ENCODE measurements around the gene UBE2J2.
"Not testable (repeated sequence)": the region's sequence is repeated elsewhere in the genome, so short reads cannot be mapped to it uniquely, and the experiment has no call there.

The UBE2J2 gene

DNA sequence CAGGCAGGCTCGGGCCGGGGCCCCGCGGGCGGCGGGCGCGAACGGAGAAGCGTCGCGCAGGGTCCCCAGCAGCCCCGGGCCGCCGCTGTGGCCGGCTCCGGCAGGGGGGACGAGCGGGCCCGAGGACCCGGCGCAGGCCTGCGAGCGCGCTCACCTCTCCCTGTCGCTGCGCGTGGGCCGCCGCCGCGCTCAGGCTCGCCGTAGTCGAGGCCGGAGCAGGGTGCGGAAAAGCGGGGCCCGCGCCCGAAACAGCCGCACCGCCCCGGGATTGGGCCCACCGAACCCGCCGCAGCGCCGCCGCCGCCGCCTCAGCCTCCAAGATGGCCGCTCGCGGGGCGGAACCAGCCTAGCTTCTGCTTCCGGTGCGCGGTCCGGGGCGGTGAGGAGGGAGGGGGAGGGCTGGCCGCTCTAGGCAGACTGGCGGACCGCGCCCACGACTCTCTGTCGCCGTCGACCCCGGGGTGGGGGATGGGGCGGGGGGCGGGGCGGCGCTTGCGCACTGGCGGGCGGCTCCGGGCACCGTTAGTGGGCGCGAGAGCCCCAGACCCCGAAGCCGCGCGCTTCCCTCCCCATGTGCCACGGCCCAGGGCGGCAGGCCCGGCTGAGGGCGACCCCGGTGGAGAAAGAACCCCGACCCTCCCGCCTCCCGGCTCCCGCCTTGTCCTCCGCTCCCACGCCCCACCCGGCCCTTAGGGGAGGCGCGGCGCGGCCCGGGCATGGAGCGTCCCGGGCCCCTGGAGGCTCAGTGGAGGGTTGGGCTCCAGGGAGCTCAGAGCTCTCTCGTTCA lies at the start of gene UBE2J2:
Gene UBE2J2, minus strand, starts transcription at position 343 of the 787 bp plus-strand sequence. CDS start 5,862 bp downstream, outside the sequence.
- DNase-seq (ENCODE audit: low spot score), result peak; percentile 91

DNA sequence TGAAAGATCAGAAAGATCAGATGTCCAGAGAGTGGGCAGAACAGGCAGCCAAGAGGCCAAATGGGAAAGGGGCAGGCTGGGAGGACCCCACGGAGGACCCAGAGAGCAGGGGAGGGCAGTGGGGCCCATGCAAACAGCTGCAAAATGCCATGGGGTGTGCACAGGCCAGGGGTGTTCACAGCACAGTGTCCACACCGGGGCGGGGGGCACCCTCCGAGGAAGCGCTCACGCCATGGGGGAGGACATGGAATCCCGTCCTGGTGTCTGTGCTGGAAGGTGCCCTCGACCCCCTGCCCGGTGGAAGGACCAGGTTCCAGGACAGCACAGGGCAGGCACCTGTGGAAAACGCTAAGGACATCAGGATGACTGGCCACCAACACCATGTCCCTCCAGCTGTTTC lies 49.3 kb upstream of the UBE2J2 start:
- no peak for DNase-seq (ENCODE audit: low spot score)

DNA sequence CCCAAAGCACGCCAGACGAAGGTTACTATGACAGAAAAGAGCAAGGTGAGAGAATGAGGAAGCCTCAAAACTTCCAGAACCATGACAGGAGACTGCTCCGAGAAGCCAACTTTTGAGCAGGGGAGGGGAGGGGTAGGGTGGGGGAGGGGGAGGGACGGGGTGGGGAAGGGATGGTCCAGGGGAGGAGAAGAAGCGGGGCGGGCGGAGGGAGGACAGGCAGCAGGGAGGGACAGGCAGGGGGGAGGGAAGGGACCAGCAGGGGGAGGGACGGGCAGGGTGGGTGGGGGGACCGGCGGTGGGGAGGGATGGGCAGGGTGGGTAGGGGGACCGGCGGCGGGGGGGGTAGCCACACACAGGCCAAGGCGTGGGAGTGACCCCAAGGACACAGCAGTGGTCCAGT lies 48.8 kb upstream of the UBE2J2 start:
- no peak for DNase-seq (ENCODE audit: low spot score)

DNA sequence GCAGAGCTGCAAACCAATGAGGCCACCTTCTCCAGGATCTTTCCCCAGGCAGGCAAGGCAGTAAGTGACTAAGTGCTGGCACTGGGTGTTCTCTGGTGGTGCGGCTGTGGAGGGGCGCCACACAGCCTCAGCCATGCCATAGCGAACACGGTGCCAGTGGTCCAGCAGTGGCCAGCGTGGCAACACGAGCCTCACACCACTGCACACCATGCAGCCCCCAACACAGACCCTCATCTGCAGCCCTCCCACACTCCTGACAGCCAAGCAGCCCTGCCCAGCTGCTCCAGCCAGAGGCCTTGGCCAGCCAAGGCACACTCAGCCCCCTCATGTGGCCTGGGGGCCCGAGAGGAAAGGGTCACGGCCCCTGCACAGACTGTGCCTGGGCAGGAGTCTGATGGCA lies 47.8 kb upstream of the UBE2J2 start:
- DNase-seq (ENCODE audit: low spot score), result no peak

DNA sequence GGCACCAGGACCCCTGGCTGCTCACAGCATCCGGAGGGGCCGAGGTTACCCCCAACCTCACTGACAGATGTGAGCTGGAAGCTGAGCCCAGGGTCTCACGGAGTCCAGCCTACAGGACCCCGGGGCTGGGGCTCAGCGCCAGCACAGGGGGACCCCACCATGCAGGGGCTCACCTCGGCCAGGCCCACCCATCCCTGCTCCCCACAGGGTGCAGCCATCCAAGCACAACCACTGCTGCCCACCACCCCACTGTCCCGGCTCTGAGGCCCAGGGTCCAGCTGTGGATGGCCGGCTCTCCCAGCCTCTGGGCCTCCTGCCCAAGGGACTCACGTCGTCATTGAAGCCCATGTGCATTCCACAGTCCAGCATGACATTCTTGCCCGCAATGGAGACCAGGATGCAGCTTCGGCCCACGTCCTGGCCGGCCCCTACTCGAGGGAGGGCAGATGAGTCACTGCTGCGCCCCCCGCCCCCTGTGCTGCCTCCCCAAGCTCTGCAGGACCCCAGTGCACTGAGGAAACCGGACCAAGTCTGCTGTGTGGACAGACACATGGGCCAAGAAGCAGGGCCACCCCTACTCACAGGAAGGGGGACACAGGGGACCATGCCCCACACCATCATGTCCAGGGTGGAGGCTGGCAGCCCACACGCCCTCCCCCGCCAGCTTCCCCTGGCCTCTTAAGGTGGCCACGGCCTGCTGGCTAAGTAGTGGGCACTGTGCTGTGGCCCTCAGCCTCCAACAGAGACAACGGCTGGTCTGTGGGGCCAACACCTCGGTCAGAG lies 47.2 kb upstream of the UBE2J2 start:
- no peak for DNase-seq (ENCODE audit: low spot score)

DNA sequence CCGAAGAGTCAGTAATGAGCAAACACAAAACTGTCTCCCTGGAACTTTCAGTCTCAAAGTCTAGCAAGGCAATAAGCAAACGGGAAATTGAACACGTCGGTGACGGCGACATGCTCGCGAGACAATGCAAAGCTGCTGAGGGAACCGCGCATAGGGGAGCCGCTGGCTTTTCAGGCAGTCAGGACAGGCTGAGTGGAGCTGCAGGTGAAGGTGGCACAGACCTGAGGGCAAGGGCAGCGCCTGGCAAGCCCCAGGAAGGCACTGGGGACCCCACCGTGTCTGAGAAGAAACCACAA lies 45.9 kb upstream of the UBE2J2 start:
- DNase-seq (ENCODE audit: low spot score), result no peak

DNA sequence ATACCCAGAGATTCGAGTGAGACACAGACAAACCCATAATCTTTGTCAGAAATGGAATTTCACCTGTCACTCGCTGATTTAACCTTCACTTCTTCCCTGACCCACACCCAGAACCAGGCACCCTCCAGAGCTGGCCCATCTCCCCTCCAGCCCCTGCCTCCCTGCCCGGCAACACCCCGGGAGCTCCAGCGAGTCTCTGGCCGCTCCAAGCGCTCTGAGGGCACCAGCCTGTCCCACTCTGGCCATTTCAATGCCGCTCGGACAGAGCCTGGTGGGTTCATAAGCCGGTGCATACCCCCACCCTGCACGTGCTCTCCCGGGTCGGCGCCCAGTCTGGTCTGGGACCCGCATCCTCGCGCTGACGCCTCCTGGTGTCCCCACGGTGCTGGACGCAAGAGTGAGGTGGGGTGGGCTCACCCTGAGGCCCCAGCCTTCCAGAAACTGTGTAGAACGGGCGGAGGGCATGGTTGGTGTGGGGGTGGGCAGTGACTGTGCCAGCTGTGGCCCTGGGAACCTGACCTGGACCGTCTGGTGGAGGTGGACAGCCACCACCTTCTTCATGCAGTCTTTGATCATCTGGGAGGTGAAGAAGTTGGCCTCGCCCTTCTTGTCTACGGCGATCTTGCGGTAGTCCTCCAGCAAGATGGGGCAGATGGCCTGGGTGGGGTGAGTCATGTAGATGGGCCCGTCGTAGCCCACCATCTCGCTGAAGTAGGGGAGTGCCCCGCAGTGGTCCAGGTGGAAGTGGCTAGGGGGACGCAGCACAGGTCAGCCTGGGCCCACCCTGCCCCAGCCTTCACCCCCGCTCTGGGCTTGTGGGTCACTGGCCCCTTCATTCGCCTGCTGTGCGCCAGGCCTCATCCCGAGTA lies 45.4 kb upstream of the UBE2J2 start:
- DNase-seq (ENCODE audit: low spot score), result no peak

DNA sequence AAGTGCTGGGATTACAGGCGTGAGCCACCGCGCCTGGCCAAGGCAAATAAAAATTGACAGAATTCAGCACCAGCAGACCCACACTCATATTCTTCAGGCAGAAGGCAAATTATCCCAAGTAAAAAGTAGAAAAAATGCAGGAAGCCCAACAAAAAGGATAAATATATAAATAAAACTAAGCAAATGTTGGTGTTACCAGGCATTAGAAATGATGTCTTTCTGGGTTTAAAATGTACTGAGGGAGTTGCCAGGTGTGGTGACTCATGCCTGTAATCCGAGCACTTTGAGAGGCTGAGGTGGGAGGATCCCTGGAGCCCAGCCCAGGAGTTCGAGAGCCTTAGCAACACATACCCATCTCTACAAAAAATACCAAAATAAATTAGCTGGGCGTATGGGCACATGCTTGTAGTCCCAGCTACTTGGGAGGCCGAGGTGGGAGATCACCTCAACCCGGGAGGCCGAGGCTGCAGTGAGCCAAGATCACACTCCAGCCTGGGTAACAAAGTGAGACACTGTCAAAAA lies 44.5 kb upstream of the UBE2J2 start:
- DNase-seq (ENCODE audit: low spot score), result no peak

DNA sequence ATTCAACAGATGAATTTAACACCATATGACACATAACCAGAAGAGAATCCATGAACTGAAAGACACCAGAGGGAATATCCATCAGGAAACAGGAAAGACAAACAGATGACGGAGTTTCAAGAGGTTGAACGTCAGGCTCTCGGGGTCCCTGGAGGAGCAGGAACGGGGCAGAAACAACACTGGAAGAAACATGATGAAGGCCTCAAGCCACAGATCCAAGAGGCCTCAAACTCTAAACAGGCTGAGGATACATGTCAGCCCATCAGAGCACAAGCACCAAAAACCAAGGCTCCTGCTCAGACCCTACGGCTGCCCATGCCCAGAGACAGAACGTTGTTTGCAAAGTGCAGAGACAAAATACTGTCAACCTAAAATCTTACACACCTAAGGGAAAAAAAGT lies 43.8 kb upstream of the UBE2J2 start:
- DNase-seq (ENCODE audit: low spot score), result no peak

DNA sequence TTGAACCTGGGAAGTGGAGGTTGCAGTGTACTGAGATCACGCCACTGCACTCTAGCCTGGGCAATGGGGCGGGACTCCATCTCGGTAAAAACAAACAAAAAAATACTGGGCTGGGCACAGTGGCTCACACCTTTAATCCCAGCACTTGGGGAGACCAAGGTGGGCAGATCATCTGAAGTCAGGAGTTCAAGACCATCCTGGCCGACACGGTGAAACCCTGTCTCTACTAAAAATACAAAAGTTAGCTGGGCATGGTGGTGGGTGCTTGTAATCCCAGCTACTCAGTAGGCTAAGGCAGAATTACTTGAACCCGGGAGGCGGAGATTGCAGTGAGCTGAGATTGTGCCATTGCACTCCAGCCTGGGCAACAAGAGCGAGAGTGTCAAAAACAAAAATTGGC lies 42.5 kb upstream of the UBE2J2 start:
- DNase-seq (ENCODE audit: low spot score), result not testable (repeated sequence)

DNA sequence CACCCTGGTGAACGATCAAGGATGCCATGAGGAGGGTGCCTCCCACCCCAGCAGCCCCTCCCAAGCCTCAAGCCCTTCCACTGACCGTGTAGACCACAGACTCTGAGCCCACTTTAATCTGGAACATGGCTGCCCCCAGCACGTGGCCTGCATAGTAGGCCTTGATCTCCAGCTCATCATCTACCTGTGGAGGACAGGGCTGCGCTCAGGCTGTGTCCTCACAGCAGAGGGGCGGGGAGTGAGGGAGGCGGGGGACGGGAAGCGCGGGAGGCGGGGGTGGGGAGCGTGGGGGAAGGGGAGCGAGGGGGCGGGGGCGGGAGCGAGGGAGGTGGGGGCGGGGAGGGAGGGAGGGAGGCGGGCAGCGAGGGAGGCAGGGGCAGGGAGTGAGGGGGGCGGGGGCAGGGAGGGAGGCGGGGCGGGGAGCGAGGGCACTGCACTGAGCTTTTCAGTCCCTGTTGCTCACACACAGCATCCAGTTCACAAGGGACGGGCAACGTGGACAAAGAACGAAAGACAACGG lies 41.8 kb upstream of the UBE2J2 start:
- no peak for DNase-seq (ENCODE audit: low spot score)

DNA sequence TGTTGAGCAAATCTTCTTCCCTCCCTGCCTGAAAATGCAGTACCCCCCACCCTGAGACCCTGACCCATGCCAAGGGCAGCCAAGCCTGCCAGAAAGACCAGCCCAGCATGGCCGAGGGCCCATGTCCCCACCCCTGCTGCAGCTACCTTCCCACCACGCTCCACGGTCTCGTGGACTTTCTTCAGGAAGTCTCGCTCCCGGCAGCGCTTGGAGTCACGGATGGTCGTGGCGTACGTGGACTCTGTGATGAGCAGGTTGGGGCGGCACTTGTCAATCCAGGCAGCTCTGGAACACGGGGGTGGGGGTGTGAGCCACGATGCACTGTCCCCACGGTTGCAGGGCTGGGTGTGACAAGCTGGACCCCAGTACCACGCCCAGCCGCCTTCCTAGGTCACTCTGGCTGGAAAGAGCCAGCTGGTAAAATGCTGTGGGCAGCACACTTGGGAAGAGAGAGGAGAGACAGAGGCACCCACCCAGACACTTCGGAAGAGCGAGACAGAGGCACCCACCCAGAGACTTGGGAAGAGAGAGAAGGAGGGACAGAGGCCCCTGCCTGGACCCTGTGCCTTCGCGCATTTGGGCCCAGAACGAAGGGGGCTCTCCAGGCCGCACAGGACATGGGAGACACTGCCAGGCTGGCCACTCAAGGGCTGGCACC lies 41.2 kb upstream of the UBE2J2 start:
- no peak for DNase-seq (ENCODE audit: low spot score)

DNA sequence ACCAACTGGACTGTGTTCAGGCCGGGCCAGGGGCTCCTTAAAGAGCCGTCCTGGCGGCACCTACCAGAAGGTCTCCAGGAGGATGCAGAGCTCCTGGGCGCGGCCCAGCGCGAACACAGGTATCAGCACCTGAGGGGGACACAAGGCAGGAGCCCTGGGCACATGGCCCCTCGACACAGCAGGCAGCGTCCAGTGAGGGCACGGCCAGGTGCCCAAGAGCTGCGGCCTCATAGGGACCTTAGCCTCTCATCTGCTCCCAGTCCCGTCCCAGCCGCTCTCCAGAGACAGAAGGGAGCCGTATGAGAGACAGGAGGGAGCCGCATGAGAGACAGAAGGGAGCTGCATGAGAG lies 40.6 kb upstream of the UBE2J2 start:
- DNase-seq (ENCODE audit: low spot score), result no peak

DNA sequence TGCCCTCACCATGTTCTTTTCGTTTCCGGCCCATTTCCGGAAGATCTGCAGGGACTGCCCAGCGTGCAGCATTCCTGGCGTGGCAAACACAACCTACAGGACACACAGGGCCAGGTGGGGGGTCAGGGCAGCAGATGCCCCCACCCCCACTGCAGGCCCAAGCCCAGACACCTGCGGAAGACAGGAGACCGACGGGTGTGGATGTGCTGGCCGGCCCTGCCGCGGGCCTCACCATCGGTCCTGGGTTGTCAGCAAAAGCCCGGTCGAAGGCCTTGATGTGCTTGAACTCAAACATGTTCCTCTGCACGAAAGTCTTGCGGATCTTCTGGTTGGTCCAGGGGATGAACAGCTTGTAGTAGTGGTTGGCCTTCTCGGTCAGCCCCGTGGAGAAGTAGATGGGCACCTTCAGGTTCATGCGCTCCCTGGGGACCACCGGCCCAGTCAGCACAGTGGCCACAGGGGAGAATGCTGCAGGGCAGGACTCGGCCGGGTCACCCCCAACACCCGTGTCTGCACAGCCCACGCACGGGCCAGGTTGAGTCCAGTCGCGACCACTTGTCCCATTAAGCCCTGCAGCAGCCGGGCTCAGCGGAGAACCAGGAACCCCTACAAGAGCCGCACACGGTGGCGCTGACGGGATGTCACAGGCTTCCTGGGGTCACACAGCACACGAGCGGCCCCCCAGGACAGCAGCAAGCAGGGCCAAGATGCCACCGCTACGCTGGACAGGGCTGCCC lies 40.0 kb upstream of the UBE2J2 start:
- no peak for DNase-seq (ENCODE audit: low spot score)

DNA sequence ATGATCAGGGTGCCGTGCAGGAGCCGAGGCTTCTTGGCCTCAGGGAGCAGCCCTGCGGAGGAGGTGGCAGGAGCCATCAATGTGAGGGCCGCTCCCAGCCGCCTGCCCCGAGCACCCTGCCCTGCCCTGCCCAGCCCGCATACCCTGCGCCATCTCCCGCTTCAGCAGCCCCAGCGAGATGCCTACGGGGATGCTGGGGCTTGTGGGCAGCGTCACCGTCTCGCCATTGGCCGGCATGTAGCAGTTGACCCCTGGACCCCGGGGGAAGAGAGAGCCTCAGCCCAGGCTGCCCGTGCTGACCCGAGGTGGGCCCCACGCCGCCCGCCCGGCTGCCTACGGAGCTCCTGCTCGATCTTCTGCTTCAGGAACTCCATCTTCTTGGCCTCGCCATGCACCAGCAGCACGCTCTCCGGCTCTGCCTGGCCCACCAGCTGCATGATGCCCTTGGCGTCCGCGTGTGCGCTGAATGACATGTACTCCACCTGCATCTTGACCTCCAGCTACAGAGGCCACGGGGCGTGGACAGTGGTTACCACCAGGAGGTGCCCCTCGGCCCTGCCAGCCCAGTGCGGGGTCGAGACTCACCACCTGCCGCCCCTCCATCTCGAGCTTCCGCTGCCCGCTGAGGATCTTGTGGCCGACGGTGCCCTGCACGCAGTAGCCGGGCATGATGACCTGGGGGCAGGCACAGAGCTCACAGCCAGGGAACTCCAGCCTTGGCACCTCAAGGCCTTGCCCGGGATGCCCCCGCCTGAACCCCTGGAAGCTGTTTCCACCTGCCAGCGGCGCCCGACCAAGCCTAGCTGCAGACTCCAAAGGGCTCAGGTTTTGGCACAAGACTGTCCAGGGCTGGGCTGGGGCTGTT lies 39.0 kb upstream of the UBE2J2 start:
- DNase-seq (ENCODE audit: low spot score), result no peak

DNA sequence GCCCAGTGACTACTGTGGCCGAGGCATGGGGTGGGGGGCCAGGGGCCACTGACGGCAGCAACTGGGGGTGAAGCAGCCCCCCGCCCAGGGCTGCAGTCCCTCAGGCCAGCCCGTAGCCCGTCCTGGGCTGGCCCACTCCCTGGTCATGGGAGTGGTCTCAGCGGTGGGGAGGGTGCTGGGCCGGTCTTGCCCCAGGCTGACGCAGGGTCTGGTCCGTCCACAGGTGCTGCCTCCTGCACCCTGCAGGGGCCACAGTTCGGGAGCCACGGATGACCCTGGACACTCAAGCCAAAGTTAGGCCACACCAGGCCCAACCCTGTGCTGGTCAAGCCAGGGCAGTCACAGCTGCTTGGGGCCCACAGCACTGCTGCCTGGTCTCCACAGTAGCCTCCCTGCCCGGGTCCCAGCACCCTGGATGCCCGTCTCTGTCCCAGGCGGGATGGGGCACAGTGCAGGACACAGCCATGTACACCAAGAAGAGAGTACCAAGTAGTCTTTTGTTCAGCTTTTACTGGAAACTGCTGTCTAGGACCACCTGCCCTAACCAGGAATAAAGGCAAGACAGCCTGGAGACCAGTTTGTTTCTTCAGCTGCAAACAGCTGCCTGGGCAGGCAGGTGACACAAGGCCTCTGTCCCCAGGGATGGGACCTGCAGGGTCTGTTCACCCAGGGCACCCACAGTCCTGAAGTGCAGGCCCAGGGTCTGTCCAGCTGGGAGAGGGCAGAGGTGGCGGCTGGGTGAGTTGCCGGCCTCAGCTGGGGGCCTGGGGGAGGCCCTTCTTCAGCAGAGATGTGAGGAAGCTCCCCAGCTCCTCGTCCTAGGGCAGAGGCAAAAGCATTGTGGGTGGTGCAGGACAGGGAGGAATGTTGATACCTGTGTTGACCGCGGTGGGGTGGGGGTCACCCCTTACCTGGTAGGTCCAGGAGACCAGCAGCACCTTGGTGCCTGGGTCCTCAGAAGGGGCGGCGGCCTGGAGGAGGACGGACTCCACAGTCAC lies 37.8 kb upstream of the UBE2J2 start:
- no peak for DNase-seq (ENCODE audit: low spot score)

DNA sequence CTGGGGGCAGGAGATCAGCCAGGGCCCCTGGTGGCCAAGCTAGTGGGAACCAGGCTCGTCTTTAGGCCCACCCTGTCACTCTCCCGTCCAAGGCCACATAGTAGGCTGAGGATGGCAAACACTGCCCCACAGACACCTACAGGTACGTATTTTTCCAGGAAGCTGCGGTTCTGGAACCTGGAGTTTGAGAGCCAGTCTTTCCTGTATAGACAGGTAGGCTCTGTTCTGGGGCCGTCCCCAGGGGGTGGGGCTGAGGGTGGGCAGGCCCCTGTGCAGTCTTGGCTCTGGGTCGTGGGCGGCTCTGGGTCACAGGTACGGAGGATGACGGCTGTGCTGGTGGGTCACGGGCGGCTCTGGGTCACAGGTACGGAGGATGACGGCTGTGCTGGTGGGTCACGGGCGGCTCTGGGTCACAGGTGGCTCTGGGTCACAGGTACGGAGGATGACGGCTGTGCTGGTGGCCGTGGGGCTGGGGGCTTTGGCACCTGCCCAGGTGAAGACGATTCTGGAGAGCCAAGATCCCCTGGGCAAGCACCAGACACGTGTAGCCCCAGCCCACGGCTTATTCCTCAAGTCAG lies 36.9 kb upstream of the UBE2J2 start:
- DNase-seq (ENCODE audit: low spot score), result no peak

DNA sequence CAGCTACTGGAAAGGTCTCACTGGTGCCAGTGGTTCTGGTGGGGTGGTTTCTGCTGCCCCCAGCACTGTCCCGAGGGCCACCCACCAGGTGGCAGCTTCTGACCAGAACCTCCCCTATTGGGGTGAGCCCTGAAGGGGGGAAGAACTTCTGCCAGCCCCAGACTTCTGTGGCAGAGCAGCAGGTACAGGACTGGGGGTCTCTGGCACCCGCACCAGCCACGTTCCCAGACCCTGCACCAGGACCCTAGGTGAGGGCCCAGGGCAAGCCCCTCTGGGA lies 36.4 kb upstream of the UBE2J2 start:
- no peak for DNase-seq (ENCODE audit: low spot score)

Measured in CD4-positive, alpha-beta T cell treated with Interleukin-15 for 4 hours (primary cell).